Uterus (tissue), 4 donors: ENCODE measurements around the gene BDKRB1. TPM values are rescaled to one million over a fixed set of nuclear protein-coding genes. Genes with fewer than 3 reads are reported as not detected.

Experiments used
- DNase-seq, 2 donors: peaks; one replicate each; pipeline ENCODE4 v3.0.0-alpha.2; 2019 to 2020
- H3K27ac ChIP-seq, 2 donors: fragments of 200-600 bp; sonication (generic); 1 replicate in 1 of 2; 2 replicates in 1 of 2; pipeline ENCODE4 v1.5.1; 2016 to 2018
- H3K27me3 ChIP-seq, 2 donors: fragments of 200-600 bp; sonication (generic); one replicate each; pipeline ENCODE4 v1.5.1; 2018 to 2019; ENCODE audit warnings: control low read depth in 1 of 2
- H3K36me3 ChIP-seq, 2 donors: fragments of 200-600 bp; sonication (generic); one replicate each; pipeline ENCODE4 v1.5.1; 2019; ENCODE audit warnings: control low read depth in 1 of 2
- H3K4me1 ChIP-seq, 2 donors: fragments of 200-600 bp; sonication (generic); one replicate each; pipeline ENCODE4 v1.5.1; 2018 to 2019; ENCODE audit warnings: control low read depth in 1 of 2
- H3K4me3 ChIP-seq, 2 donors: fragments of 200-600 bp; sonication (generic); 1 replicate in 1 of 2; 2 replicates in 1 of 2; pipeline ENCODE4 v1.5.1; 2018 to 2019; ENCODE audit warnings: mild to moderate bottlenecking in 1 of 2
- H3K9me3 ChIP-seq, 2 donors: fragments of 200-600 bp; sonication (generic); one replicate each; pipeline ENCODE4 v1.5.1; 2019; ENCODE audit warnings: control low read depth in 1 of 2
- POLR2A ChIP-seq, 2 donors: fragments of 450-650 bp; IDR thresholded peaks; one replicate each; pipeline ENCODE4 v1.6.1; 2016; ENCODE audit warnings: antibody characterized with exemption in 2 of 2, mild to moderate bottlenecking in 1 of 2, moderate library complexity in 1 of 2
- intact Hi-C: fragments of 100-400 bp; cut with DNase I; formaldehyde crosslinking; loops from one replicate; pipeline ENCODE4 v1.15.1; 2023; ENCODE audit warnings: low total_unique reads
- total RNA-seq, 4 donors: library from RNA; depleted of rRNA in 3 of 4; stranded (reverse); fragments of >200 nt in 3 of 4; gene quantifications; one replicate each; pipeline versions ENCODE4 v1.1.0 to v1.2.4, GENCODE V29; 2014 to 2023
- TF ChIP-seq, protein P1 (sequence below), 4 experiments: fragments of 200-600 bp in 2 of 4; fragments of 450-650 bp in 2 of 4; sonication (generic) in 2 of 4; IDR thresholded peaks; one replicate each; pipeline ENCODE4 v1.5.1; 2016 to 2019; ENCODE audit warnings: antibody characterized with exemption in 4 of 4, mild to moderate bottlenecking in 2 of 4, moderate library complexity in 1 of 4
- donor health status: DM: yes; HTN: yes; CAD: no.

BDKRB1 gene
- total RNA-seq, 4 donors from 2014 or later = 0.83 to 3.7 TPM; not detected in 2

DNA sequence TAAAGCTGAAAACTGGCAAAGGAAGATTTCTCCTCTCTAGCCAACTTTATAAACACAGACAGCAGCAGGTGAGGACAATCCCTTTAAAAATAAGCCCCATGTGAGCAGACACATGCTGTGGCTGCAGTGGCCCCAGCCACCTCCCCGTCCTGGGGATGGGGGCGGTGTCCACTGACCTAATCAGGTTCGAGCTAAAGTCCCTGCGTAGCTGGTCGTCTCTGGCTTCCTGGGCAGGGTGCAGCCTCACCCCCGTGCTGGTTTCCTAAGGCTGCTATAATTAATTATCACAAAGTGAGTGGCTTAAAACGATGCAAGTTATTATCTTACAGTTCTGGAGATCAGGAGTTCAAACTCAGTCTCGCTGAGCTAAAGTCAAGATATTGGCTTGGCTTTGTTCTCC is 1.0 kb downstream of the BDKRB1 start:
- no peak overlapping the region for H3K4me3 ChIP-seq
- H3K4me1 ChIP-seq = peaks cover 0 to 4% of the 10 kb centered on the region in 2 donors
- H3K36me3 ChIP-seq = no peaks in the 10 kb centered on the region
- no peaks in the 10 kb centered on the region for H3K9me3 ChIP-seq
- DNase-seq = no peak
- peak overlapping the region in 1 of 2 donors; percentile 77 for H3K27ac ChIP-seq
- no peaks in the 10 kb centered on the region for H3K27me3 ChIP-seq
- intact Hi-C loops = no loop called here
- TF ChIP-seq, protein P1, sequence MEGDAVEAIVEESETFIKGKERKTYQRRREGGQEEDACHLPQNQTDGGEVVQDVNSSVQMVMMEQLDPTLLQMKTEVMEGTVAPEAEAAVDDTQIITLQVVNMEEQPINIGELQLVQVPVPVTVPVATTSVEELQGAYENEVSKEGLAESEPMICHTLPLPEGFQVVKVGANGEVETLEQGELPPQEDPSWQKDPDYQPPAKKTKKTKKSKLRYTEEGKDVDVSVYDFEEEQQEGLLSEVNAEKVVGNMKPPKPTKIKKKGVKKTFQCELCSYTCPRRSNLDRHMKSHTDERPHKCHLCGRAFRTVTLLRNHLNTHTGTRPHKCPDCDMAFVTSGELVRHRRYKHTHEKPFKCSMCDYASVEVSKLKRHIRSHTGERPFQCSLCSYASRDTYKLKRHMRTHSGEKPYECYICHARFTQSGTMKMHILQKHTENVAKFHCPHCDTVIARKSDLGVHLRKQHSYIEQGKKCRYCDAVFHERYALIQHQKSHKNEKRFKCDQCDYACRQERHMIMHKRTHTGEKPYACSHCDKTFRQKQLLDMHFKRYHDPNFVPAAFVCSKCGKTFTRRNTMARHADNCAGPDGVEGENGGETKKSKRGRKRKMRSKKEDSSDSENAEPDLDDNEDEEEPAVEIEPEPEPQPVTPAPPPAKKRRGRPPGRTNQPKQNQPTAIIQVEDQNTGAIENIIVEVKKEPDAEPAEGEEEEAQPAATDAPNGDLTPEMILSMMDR (IDR thresholded peaks at IDR 0.05) = no peak
- TF ChIP-seq POLR2A (IDR thresholded peaks at IDR 0.05) = no peak

DNA sequence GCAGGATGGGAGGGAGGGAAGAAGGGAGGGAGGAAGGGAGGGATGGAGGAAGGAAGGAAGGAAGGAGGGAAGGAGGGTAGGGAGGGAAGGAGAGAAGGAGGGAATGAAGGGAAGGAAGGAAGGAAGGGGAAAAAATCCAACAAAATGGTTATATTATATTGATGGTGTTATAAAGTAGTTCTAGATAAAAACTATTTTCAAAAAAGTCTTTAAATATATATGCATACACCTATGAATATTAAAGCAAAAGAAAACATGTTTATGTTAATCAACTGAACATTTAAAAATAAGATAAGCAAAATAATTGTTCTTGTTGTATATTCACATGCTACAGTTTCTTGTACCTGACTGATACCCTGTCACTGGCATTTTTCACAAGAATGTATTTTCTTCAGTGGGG is 1.9 kb downstream of the BDKRB1 start:
- no peaks in the 10 kb centered on the region for H3K36me3 ChIP-seq
- intact Hi-C loops = no loop called here
- H3K27ac ChIP-seq = no peak overlapping the region
- TF ChIP-seq, protein P1 (IDR thresholded peaks at IDR 0.05) = no peak
- TF ChIP-seq POLR2A (IDR thresholded peaks at IDR 0.05) = no peak
- no peaks in the 10 kb centered on the region for H3K27me3 ChIP-seq
- H3K4me1 ChIP-seq = peaks cover 0 to 4% of the 10 kb centered on the region in 2 donors
- H3K4me3 ChIP-seq = no peak overlapping the region
- no peaks in the 10 kb centered on the region for H3K9me3 ChIP-seq
- no peak for DNase-seq

DNA sequence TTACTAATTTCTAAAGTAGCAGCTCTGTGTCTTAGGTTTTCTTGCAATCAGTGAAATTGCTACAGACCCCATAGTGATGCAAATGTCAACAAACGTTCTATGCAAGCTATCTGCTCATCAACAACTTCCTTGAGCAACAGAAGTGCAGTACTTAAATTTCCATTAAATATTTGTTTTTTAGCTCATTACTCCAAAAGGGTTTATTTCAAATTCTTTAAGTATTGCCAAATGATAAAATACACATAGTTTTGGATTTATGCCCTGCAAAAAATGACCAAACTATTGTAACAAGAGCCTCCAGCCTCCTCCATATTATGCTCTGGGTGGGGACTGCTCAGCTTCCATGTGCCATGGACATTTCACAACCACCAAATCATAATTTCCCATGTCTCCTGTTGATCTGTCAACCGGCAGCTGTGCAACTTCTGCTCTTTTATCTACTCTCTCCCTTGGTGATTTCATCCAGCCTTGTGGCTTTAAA is 4.4 kb downstream of the BDKRB1 start:
- intact Hi-C loops = no loop called here
- no peak for TF ChIP-seq POLR2A (IDR thresholded peaks at IDR 0.05)
- TF ChIP-seq, protein P1 (IDR thresholded peaks at IDR 0.05) = no peak
- no peak overlapping the region for H3K4me3 ChIP-seq

DNA sequence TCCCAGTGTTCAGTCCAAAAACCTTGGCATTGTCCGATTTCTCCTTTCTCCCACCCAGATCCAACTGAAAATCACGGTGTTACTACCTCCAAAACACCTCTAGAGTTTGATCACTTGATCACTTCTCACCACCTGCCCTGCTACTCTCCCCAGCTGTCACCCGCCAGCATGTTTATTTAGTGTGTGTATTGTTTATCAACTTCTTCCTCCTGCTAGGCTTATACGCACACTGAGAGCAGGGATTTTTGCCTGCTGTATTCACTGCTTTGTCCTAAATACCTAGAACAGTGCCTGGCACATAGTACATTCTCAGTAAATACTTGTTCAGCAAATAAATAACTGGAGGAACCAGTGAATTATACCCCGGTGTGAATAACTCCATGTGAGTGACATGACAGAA is 5.0 kb downstream of the BDKRB1 start:
- TF ChIP-seq, protein P1 (IDR thresholded peaks at IDR 0.05) = no peak
- no peak for TF ChIP-seq POLR2A (IDR thresholded peaks at IDR 0.05)
- no peak overlapping the region for H3K4me3 ChIP-seq
- H3K27ac ChIP-seq = no peak overlapping the region
- no peaks in the 10 kb centered on the region for H3K9me3 ChIP-seq
- no peaks in the 10 kb centered on the region for H3K27me3 ChIP-seq
- no peaks in the 10 kb centered on the region for H3K4me1 ChIP-seq
- H3K36me3 ChIP-seq = no peaks in the 10 kb centered on the region
- intact Hi-C loops = no loop called here
- DNase-seq = no peak

More for the DNA sequence above, 4.4 kb downstream of the BDKRB1 start:
- Histone ChIP-seq H3K27me3 (no peaks in the 10 kb centered on the region), H3K27ac (no peak overlapping the region), H3K36me3 (no peaks in the 10 kb centered on the region), H3K9me3 (no peaks in the 10 kb centered on the region), H3K4me1 (peaks cover 0 to under 1% of the 10 kb centered on the region in 2 donors)
- no peak for DNase-seq

DNA sequence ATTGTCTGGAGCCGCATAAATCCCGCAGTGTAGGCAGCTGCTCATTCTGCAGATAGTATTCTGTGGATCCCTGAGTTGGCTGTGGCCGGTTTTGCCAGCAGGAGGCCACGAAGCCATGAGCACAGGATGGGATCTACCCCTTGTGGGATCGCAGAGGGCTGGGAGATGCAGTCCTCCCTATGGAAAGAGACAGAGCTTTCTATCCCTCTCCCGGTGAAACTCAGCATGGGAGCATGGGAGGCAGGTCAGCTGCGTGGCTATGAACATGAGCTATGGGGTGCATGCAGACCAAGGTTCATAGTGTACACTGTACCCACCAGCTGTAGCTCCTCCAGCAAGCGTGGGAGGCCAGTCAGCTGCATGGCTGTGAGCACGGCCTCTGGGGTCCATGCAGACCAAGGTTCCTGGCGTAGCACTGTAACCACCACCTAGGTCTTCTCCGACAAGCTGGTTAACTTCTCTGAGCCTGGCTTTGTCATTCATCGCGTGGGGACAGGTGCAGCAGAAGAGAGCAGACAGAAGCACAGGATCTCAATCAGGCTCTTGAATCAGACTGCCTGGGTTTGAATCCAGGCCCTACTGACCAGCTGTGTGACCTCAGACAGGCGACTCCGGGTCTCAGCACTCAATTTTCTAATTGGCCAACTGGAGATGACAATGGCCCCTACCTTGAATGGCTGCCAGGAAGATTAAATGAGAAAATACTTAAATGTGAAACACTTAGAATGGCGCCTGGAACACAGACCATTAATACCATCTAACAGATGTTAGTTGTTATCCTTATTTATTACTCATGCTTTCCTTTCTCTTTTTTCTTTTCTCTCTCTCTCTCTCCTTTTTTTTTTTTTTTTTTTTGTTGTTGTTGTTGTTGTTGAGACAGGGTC is 6.0 kb downstream of the BDKRB1 start:
- DNase-seq = no peak
- intact Hi-C loops = no loop called here
- no peak for TF ChIP-seq POLR2A (IDR thresholded peaks at IDR 0.05)
- TF ChIP-seq, protein P1 (IDR thresholded peaks at IDR 0.05) = no peak
- Histone ChIP-seq H3K27ac (no peak overlapping the region), H3K27me3 (no peaks in the 10 kb centered on the region), H3K9me3 (no peaks in the 10 kb centered on the region), H3K4me1 (no peaks in the 10 kb centered on the region), H3K4me3 (no peak overlapping the region), H3K36me3 (no peaks in the 10 kb centered on the region)
